ENCODE measurements around the gene SPART.

SPART gene

GRCh38 chr13:36346222-36347083, at the start of gene SPART:
TSS of gene SPART (minus strand) at chr13:36346394. CDS start at chr13:36335830, 10,564 bp downstream.
- H3K4me3 ChIP-seq (ENCODE audit: low read depth, low read length) = peak within 1 kb of the TSS; percentile 93
- peak; percentile 87 for DNase-seq
- H3K27me3 ChIP-seq (ENCODE audit: insufficient read depth, low read depth, severe bottlenecking) = no peaks in the 10 kb centered on the region
- peak; percentile 92 for TF ChIP-seq CTCF (IDR thresholded peaks at IDR 0.05; ENCODE audit: low read depth, low read length)
- H3K9me3 ChIP-seq (ENCODE audit: severe bottlenecking) = peaks cover 6% of the 10 kb centered on the region
- H3K36me3 ChIP-seq = no peaks in the 10 kb centered on the region
- peak within 1 kb of the TSS; percentile 71 for H3K27ac ChIP-seq

- no peak overlapping the region for H3K27ac ChIP-seq
- no peak overlapping the region for H3K4me3 ChIP-seq (ENCODE audit: low read depth, low read length)
- TF ChIP-seq CTCF (IDR thresholded peaks at IDR 0.05; ENCODE audit: low read depth, low read length) = 0 out of 2 replicates have a peak, but pooled peaks have one; percentile 17
- H3K9me3 ChIP-seq (ENCODE audit: severe bottlenecking) = no peaks in the 10 kb centered on the region
- H3K27me3 ChIP-seq (ENCODE audit: insufficient read depth, low read depth, severe bottlenecking) = no peaks in the 10 kb centered on the region
- DNase-seq = no peak
- H3K36me3 ChIP-seq = no peaks in the 10 kb centered on the region
Observed at GRCh38 chr13:36395280-36395679, 49.1 kb upstream of the SPART start.

- TF ChIP-seq CTCF (IDR thresholded peaks at IDR 0.05; ENCODE audit: low read depth, low read length) = no peak
- H3K27ac ChIP-seq = no peak overlapping the region
- no peak overlapping the region for H3K4me3 ChIP-seq (ENCODE audit: low read depth, low read length)
- H3K36me3 ChIP-seq = no peaks in the 10 kb centered on the region
- DNase-seq = no peak
- no peaks in the 10 kb centered on the region for H3K27me3 ChIP-seq (ENCODE audit: insufficient read depth, low read depth, severe bottlenecking)
- no peaks in the 10 kb centered on the region for H3K9me3 ChIP-seq (ENCODE audit: severe bottlenecking)
Observed at GRCh38 chr13:36385489-36385888, 39.3 kb upstream of the SPART start.

- Histone ChIP-seq H3K27ac (no peak overlapping the region), H3K36me3 (no peaks in the 10 kb centered on the region), H3K4me3 (ENCODE audit: low read depth, low read length) (no peak overlapping the region), H3K9me3 (ENCODE audit: severe bottlenecking) (no peaks in the 10 kb centered on the region), H3K27me3 (ENCODE audit: insufficient read depth, low read depth, severe bottlenecking) (no peaks in the 10 kb centered on the region)
- no peak for DNase-seq
- no peak for TF ChIP-seq CTCF (IDR thresholded peaks at IDR 0.05; ENCODE audit: low read depth, low read length)
Observed at GRCh38 chr13:36382030-36382429, 35.8 kb upstream of the SPART start.

- no peak for TF ChIP-seq CTCF (IDR thresholded peaks at IDR 0.05; ENCODE audit: low read depth, low read length)
- no peaks in the 10 kb centered on the region for H3K27me3 ChIP-seq (ENCODE audit: insufficient read depth, low read depth, severe bottlenecking)
- H3K36me3 ChIP-seq = no peaks in the 10 kb centered on the region
- no peak for DNase-seq
- no peak overlapping the region for H3K4me3 ChIP-seq (ENCODE audit: low read depth, low read length)
- no peaks in the 10 kb centered on the region for H3K9me3 ChIP-seq (ENCODE audit: severe bottlenecking)
- H3K27ac ChIP-seq = no peak overlapping the region
Observed at GRCh38 chr13:36377826-36378468, 31.8 kb upstream of the SPART start.
